HuH-7 (cell line): ENCODE results near the gene SORCS2.

Experiments
- DNase-seq: peaks from one replicate; pipeline ENCODE4 v3.0.0; 2011; ENCODE audit warnings: low spot score

SORCS2 gene

DNA sequence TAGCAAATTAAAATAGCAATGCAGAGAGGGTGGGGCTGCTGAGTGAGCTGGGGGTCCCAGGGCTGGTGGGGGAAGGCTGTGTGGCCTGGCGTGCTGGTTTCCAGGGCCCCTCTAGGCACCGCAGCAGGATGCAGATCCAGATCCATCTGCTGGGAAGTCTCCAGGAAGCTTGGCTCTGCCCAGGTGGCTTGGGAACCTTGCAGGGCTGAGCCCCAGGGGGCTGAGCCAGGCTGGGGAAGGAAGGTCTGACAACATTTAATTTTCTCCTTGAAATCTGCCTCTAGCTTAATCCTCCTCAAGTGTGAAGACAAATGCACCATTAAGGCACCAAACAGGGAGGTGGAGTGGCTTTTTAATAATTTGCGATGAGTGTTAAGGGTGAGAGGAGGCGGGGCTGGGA is 31.7 kb downstream of the SORCS2 start:
- no peak for DNase-seq

DNA sequence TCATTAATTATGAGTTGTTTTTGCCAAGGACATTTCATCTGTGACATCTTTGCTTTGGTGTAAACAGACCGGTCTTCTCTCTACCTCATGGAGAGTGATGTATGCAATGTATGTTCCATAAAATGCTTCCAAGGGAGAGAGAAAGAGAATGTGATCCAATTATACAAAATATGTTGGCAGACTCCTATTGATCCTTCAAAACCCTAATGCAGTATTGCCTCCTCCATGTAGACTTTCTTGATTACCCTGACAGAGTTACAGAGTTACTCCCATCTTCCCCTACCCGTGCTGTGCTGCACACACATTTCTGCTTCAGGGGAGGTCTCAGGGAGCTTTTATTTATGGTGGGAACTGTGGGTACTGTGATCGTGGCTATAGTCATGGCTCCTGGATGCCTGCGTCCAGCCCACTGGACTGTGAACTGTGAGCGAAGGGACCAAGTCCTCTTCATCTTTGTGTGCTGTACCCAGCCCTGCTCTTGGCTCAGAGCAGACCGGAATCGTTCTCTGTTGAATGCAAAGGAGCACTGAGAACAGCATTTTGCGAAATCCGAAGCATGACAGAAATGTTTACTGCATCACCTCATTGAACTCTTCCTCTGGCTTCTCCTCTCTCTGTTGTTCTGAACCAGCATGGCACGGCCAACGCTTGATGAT is 32.7 kb downstream of the SORCS2 start:
- DNase-seq, result no peak

DNA sequence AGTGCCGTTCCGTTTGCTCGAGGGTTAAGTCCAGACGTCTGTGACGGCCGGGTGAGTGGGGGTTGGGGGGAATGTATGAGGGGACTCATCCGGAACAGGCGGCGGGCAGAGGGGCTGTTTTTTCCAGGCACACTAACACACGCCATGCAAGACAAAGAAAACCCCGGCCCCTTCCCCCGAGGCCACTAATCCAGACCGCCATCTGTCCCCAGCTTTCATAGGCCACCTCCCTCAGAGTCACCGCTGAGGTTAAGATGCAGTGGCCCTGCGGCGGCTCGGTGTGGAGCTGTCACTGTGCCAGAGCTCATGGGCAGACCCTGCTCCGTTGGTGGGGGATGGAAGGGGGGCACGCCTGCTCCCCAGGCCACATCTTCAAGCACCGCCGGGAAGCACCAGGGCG is 34.1 kb downstream of the SORCS2 start:
- DNase-seq, result no peak

DNA sequence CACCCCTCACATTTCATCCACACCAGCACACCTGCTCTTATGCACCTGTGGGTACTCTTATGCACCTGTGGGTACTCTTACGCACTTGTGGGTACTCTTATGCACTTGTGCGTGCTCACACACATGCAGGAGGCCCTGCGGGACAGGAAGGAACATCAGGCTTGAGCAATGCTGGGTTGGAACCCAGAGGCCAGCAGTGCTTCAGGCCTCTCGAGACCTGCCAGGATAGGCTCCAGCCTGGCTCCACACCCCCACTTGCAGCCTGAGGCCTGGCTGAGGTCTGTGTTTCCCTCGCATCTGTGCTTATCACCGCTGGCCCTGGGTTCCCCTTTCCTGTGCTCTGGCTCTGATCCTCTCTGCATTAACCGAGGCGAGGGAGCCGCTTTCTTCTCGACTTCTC is 34.7 kb downstream of the SORCS2 start:
- DNase-seq, result no peak

DNA sequence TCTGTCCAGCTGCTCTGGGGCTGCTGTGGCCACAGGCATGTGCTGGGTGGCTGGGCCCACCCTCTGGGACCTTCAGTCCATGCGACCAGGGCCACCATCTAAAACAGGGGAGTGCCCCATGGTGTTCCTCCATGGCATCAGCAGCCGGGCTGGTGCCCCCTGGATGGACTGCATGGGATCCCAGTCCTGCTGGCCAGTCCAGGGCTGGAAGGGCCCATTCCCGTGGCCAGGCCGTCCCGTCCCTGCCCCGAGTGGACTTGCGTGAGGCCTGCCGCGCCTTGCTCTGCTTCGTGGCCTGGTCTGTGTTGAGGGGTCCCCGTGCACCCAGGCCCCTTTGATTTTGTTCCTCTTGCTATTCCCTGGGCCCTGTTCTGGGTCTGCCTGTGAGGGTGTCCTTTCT is 36.4 kb downstream of the SORCS2 start:
- DNase-seq, result no peak

DNA sequence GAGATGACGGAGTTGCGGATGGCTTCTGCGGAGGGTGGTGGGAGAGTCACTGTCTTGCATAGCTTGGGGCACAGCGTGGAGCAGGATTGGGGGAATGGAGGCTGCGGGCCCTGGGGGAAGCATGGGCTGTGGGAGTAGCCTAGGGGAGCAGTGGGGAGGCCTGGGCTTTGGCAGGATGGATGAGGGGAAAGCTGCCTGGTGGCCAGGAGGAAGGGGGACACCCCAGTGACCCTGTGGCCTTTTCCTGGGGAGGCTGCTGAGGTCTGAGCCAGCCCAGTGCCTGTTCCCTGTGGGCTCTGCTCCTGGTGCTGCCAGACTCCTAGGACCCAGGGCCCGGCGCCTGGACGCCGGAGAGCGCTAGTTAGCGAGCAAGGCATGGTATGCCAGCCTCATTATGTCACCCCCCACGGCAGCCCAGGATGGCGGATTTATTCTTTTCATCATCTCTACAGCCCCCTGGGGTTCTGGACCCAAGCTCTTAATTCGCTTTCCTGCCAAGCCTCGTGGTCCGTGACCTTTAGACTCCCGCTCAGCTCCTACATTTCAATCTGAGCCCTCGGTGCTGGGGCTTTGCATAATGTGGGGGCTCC is 39.8 kb downstream of the SORCS2 start:
- no peak for DNase-seq

DNA sequence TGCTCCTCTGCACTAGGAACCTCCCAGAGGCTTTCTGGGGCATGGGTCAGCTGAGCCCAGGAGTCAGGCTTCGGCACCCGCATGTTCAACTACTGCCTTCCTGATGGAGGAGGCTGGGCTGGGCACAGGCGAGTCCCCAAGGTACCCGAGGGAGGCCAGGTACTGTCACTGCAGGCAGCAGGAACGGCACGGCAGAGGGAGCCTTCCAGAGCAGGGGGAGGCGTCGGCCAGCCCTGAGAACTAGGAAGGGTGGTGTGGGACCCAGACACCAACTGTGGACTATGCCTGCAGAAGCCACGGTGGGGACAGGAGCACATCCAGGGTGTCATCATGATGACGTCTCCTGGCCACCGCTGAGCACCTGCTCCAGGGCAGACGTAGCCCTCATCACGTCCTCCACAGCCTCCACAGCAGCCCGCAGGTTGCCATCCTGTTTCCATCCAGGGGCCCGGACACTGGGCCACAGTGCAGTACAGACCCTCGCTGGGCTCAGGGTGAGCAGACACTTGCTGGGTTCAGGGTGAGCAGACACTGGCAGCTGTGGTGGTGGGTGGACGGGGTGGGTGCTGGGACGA is 40.8 kb downstream of the SORCS2 start:
- no peak for DNase-seq

DNA sequence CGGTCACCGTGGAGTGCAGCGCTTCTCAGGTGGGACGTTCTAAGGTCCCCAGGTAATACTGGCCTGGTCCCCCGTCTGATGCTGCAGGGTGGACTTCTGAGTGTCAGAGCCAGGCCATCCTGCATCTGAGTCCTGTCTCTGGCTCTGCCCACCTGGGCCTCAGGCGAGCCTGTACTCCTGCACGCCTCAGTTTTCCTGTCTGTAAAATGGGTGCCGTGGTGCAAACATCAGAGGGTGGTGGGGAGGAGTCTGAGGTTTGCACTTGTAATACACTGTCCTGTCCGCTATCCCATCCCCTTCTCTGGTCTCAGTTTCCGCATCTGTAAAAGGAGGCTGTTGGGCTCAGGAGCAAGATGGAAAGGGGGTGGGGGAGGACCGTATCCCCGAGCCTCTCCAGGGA is 41.3 kb downstream of the SORCS2 start:
- no peak for DNase-seq

DNA sequence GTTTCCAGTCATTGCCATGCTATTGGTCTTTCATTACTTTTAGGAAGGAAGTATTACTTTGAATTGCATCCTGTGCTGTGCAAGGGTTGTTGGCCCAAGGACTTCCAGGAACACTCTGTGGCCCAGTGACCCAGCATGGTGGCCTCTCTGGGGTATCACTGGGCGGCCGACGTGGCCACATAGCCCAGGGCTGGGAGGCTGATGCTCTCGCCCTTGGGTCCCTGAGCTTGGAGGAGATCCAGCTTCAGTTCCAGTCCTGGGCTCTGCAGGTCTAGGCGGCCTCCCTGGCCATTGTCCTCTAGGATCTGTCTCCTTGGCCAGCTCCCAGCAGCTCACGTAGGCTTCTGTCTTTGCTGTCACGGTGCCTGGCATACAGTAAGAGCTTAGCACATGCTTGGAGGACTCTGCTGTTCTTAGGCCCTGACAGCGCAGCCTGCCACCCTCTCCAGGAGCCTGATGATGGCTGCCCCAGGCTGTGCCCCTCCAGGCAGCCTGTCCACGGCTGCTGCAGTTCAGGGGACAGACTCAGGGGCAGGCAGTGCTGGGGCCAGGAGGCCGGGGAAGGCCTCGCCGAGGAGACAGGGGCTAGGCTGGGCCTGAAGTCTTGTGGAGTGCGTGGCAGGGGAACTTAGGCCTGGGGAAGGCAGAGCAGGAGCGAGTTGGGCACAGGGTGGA is 42.2 kb downstream of the SORCS2 start:
- no peak for DNase-seq

DNA sequence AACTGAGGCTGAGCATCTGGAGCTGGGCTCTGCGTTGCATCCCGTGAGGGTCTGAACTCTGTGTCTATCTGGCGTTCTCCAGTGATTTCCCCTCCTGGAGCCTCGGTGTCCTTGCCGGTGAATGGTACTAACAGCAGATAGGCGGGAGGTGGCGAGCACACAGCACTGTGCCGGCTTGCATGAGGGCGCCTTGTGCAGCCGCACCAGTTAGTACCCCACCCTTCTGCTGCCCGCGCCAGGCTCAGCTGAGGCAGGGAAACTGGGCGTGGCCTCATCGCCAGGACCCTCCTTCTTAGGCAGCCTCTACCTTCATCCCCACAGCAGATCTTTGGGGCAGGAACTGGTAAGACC is 42.7 kb downstream of the SORCS2 start:
- DNase-seq, result no peak

DNA sequence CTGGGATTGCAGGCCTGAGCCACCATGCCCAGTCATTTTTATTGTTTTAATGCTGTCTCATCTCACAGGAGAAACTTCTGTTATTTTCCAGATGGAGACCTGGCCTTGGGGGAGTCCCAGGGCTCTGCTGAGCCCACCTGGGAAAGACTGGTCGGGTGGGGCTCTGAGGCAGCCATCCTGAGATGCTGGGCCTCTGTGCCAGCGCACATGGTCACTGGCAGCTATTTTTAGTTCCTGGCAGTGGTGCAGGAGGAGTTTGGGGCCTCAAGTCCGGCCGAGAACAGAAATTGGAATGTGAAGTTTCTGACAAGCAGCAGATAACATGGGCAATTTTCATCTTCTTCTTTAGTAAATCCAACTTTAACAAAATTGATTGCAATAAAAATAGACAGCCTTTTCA is 44.5 kb downstream of the SORCS2 start:
- DNase-seq, result no peak

DNA sequence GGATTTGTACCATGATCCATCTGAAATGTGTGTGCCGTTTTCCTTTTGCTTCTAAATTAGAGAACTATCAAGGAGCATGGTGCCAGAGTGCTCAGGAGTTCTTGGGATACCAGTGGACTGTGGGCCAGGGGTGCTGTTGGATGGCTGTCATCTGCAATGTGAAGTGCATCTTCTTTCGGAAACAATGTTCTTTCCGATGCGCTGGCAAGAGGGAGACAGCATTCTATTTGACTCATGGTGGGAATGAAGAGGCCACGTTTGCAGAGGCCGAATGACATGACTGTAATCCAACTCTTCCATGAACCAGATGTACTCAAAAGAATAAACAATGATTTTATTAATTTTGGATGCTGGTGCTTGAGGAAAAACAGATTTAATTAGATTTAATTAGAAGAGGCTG is 45.5 kb downstream of the SORCS2 start:
- DNase-seq, result no peak

DNA sequence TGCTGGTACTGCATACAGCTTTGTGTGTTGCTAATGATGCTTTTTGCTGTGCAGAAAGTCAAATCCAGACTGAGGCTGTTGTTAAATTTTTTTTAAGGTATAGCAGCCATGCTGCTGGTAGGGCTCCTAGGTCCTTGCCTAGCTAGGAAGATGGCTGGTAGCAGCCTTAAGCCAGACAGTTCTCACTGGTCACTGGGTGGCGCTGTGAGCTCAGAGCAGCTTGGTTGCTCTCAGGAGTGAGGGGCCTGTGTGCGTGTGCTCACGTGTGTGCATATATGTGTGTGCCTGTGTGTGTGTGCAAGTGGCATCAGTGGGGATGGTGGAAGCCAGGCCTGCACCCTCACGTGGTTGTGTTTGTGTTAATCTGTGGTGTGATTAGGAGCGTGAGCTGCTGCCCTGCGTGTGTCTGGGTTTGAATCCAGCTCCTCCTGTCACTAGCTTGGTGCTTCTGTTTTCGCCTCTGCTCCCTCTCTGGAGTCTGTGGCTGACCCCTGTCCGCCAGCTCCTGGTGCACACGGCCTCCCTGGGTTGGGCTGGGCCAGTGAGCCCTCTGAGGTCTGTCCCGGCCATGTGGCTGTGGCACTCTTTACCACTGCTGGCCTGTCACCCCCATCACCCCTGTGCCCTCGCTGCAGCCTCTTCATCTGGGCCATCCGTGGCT is 46.1 kb downstream of the SORCS2 start:
- no peak for DNase-seq

DNA sequence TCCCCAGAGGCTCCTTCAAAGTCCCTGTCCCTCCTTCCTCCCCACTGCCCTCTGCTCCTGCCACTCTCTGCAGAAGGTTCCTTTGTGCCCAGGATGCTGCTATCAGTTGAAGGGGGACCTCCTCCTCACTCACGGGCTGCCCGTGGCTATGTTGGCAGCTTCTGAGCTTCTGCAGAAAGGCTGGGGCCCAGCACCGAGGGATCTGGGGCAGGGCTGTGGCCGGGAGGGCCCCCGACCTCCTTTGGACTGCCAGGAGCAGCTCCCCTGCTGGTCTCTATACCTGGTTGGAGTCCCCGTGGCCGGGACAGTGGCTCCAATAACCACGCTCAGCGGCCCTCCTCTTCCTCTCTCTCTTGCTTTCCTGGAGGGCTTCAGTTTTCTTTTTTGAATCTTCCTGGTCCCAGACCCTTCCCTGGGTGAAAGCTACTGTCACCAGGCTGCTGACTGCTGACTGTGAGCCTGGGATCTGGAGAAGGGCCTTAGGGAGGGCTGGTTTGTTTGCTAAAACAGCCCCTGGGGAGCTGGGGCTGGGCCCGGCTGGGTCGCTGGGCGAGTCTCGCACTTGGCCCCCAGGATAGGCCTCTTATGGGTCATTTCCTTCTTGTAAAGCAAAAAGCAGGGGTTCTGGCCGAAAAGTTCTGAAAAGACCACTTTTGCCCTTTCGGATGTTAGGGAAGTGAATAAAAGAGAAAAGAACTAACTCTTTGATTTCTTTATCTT is 46.9 kb downstream of the SORCS2 start:
- no peak for DNase-seq

DNA sequence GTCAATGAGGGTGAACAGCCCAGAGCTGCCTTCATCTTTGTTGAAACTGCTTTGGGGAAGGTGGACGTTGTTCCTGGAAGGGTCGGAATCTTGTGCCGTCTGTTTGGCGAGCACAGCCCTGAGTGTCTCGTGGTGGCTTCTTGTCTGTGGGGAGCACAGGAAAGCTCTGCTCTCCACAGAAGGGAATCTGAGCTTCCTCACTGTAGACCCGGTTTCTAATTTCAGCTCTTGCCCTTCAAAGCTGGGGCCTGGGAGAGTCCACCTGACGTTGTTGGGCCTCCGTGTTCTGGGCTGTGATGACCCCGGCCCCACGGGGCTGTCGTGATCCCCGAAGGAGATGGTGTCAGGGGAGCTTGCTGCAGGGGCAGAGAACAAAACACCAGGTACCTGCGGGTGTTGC is 47.5 kb downstream of the SORCS2 start:
- no peak for DNase-seq

DNA sequence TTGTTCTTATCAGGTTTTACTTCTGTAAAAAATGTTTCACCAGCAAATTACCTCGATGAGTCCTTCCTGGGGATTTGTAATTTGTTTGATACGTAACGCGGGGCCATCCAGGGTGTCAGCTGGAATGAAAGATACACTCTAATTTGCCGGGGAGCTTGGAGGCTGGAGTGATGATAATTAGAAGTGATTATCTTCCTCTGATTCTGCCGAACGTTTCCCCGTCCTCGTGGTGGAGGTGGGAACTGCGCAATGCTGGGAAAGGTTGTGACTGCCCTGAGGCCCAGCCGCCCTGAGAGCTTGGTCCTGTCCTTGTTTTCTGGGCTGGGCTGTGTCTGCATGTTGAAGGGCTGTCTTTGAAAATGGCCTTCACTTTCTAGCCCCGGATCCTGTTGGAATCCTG is 48.0 kb downstream of the SORCS2 start:
- DNase-seq, result no peak

DNA sequence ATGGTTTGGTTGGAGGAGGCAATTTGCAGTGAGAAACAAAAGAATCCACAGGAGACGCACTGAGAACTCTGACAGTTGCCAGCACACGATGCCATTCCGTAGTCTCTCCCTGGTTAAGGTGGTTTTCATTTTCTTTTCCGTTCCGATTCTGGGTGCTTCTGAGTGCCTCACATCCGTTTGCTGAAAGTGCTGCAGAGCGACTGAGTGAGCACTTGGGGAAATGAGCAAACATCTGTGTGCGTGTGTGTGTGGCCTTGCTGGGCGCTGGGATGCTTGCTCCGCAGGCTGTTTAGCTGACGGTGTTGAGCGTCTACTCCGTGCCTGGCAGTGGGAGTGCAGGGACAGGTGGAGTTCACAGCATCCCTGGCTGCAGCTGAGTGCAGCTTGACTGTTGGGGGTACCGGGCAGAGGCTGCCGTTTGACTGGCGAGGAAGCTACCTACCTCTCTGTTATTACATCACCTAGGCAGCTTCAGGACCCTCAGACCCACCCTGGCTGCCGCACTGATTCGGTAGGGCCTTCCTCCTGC is 49.3 kb downstream of the SORCS2 start:
- no peak for DNase-seq

DNA sequence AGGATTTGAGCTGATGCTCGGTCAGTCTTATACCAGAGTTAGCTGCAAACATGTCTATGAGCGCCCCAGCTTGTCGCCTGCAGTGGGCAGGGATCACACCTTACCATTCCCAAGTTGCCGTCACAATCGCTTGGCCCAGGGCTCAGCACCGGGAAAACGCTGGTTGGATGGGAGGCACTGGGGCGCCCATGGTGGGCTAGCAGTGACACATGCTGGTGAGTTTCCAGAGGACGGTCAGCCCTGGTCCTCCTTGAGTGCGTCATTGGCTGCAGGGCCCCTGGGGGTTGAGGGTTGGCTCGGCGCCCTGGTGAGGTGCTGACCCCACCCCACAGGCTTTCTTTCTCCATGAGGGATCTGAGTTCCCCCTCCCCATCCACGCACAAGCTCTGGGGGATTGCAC is 50.4 kb downstream of the SORCS2 start:
- DNase-seq, result no peak

DNA sequence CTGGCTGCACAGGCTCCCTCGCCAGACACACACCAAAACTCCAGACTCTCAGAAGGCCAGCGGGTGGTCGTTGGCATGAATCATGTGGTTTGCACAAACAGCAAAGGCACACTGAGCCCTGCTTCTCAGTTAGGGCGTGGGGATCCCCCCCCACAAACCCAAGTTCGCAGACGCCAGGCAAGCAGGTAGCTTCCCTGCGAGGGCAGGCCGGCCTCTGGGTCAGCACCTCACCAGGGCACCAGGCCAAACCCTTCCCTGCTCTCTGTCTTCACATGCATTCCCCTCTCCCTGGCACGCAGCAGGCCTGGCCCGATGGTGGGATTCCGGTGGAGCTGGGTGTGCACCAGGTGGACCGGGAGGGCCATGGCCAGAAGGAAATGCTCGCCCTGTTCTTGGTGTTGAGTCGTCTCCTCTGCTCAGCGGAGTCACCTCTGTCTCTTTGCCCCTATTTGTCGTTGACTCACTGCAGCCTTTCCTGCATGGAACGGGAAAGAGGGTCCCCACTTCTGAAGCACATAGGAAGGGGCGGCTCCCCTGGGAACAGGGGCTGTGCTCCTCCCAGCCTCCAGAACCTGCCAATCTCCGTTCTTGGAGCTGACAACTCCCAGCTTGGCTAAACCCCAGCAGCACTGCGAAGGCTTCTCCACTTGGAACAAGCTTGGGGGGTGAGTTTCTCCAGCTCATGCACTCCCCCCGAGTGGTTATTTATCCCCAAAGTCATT is 51.4 kb downstream of the SORCS2 start:
- DNase-seq, result no peak

DNA sequence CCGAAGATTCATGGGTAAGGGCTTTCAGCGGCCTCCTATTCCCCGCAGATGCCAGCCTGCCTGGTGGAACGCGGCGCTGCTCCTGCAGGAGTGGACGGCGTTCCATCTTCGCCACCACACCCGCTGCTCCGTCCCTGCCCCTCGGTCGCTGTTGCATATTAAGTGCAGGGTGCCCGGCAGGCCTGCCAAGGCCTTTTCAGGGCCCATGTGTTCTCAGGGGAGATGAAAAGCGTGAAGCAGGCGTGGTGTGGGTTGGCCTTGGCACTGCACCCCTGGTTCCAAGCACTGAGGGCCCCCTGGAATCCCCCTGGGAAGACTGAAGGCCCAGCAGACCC is 52.0 kb downstream of the SORCS2 start:
- DNase-seq, result no peak

DNA sequence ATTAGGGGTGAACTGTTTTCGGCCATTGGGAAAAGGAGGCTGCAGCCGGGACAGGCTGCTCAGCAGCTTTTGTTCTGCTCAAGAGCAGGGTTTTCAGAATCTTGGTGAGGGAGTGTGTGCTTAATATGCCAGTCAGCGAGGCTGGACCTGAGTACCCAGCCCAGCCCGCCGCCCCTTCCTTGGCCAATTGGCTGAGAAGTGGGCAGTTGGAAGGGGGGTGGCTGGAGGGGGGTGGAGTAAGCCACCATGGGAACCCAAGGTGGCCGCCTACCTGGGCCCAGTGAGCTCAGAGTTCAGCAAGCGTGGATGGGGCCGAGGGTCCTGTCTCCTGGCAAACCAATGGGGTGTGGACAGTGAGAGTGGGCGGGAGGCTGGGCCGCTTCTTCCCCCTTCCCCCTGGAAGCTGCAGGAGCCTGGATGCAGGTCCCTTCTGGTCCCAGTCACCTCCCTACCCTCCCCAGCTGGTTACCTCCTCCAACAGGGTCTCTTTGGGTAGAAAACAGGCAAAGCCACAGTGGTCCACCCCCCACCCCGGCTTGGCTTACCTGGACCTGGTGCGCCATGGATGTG is 52.5 kb downstream of the SORCS2 start:
- DNase-seq, result no peak
